Lung (tissue), 12 donors: Measurements from ENCODE around the gene FER. TPM values are rescaled to one million over a fixed set of nuclear protein-coding genes. Genes with fewer than 3 reads are reported as not detected.
"Not testable (repeated sequence)": the region's sequence is repeated elsewhere in the genome, so short reads cannot be mapped to it uniquely, and the experiment has no call there.

Experiments
- ATAC-seq: fragments of 200-7000 bp; cut with Tn5 transposase; one replicate; pipeline ENCODE4 v1.9.1; 2020; ENCODE audit warnings: moderate number of reproducible peaks; ENCODE audit not compliant: insufficient read depth, low FRiP score
- DNase-seq, 3 donors: peaks; one replicate each; pipeline ENCODE4 v3.0.0-alpha.2; 2013 to 2017
- H3K27ac ChIP-seq, 2 donors: one replicate each; pipeline ENCODE4 v1.5.1; 2013; ENCODE audit warnings: mild to moderate bottlenecking in 2 of 2, moderate library complexity in 2 of 2, control low read depth in 1 of 2, inconsistent platforms in 1 of 2, low read depth in 1 of 2, low read length in 1 of 2
- H3K27me3 ChIP-seq, 3 donors: one replicate each; pipeline ENCODE4 v1.5.1; 2013; ENCODE audit warnings: low read length in 2 of 3; ENCODE audit not compliant: control insufficient read depth in 3 of 3, insufficient read depth in 3 of 3
- H3K36me3 ChIP-seq, 4 donors: one replicate each; pipeline ENCODE4 v1.5.1; 2013; ENCODE audit warnings: low read length in 4 of 4, mild to moderate bottlenecking in 1 of 4, moderate library complexity in 1 of 4; ENCODE audit not compliant: control insufficient read depth in 4 of 4, insufficient read depth in 4 of 4
- H3K4me1 ChIP-seq, 5 donors: one replicate each; pipeline ENCODE4 v1.5.1; 2013; ENCODE audit warnings: low read length in 5 of 5, mild to moderate bottlenecking in 2 of 5, moderate library complexity in 1 of 5; ENCODE audit not compliant: control insufficient read depth in 5 of 5, insufficient read depth in 5 of 5
- H3K4me3 ChIP-seq: one replicate; pipeline ENCODE4 v1.5.1; 2013; ENCODE audit warnings: mild to moderate bottlenecking, control low read depth, moderate library complexity
- H3K9ac ChIP-seq, 2 donors: one replicate each; pipeline ENCODE4 v1.5.1; 2013; ENCODE audit warnings: low read length in 2 of 2, control low read depth in 1 of 2; ENCODE audit not compliant: insufficient read depth in 1 of 2
- H3K9me3 ChIP-seq, 4 donors: one replicate each; pipeline ENCODE4 v1.5.1; 2013; ENCODE audit warnings: low read length in 3 of 4, mild to moderate bottlenecking in 1 of 4, moderate library complexity in 1 of 4; ENCODE audit not compliant: control insufficient read depth in 4 of 4, insufficient read depth in 3 of 4
- CTCF ChIP-seq: IDR thresholded peaks from 2 replicates; pipeline ENCODE4 v1.5.1; 2012; ENCODE audit warnings: mild to moderate bottlenecking; ENCODE audit errors: control extremely low read depth, extremely low read depth
- WGBS, 2 donors: extraction: QIAGEN DNeasy Blood & Tissue Kit; methylation state at CpG; one replicate each; pipeline ENCODE4 v1.1.7; 2013; 5-methylcytosine and 5-hydroxymethylcytosine counted together
- polyA plus RNA-seq, 2 donors: library from polyadenylated mRNA; stranded (reverse); fragments of 200-250 nt; gene quantifications; one replicate each; pipeline ENCODE4 v1.2.1, GENCODE V29; 2013
- total RNA-seq, 2 donors: library from RNA; depleted of rRNA in 1 of 2; stranded (reverse); fragments of >200 nt in 1 of 2; gene quantifications; one replicate each; pipeline ENCODE4 v1.2.1, GENCODE V29; 2014 to 2021
- donor health status: control.
- donor health status: control.
- donor health status: Bipolar disorder and iron deficiency.
- donor health status: healthy.
- donor health status: DM: yes; HTN: yes; CAD: no.

FER gene
- total and polyA plus RNA-seq, 4 donors, result 2.6 to 88.6 (median 12.2) TPM

- Histone ChIP-seq H3K36me3 (peaks cover 0 to 9% (median 0%) of the 10 kb centered on the region in 4 donors), H3K9ac (no peak overlapping the region), H3K27ac (no peak overlapping the region), H3K27me3 (no peaks in the 10 kb centered on the region), H3K4me3 (no peak overlapping the region), H3K9me3 (peaks cover 0 to 7% (median 3%) of the 10 kb centered on the region in 4 donors), H3K4me1 (peaks cover 0 to 5% (median 0%) of the 10 kb centered on the region in 5 donors)
- ATAC-seq, result no peak
- 91 to 96% methylated on average over 3 of the region's 3 CpGs for WGBS, 2 donors
- DNase-seq, result no peak
- no peak for TF ChIP-seq CTCF
Measured at GRCh38 chr5:108763222-108763916, 15.7 kb downstream of the FER start.

DNA sequence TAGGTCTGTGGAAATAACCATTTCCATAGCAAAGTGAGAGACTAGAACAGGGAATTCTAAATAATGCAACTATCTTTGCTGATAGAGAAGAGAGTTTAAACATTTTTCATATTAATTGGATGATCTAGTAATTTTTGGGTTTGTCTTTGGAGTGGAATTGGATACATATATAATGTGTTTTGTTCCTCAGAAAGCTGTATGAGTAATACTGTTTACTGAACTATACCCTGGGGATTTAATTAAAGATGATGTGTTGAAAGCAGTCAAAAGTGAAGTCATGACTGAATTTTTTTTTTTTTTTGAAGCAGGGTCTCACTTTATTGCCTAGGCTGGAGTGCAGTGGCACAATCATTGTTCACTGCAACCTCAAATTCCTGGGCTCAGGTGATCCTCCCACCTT is 17.9 kb downstream of the FER start:
- ATAC-seq (no peak), DNase-seq (no peak)
- no peak overlapping the region for H3K4me3 ChIP-seq
- H3K27me3 ChIP-seq, result no peaks in the 10 kb centered on the region
- H3K36me3 ChIP-seq, result peaks cover 0 to 2% (median 0%) of the 10 kb centered on the region in 4 donors
- H3K27ac ChIP-seq, result no peak overlapping the region
- peaks cover 0 to 5% (median 0%) of the 10 kb centered on the region in 5 donors for H3K4me1 ChIP-seq
- TF ChIP-seq CTCF, result no peak
- H3K9ac ChIP-seq, result no peak overlapping the region
- H3K9me3 ChIP-seq, result no peaks in the 10 kb centered on the region

GRCh38 chr5:108766916-108767315 is 19.2 kb downstream of the FER start:
- H3K9ac ChIP-seq, H3K9me3 ChIP-seq, H3K27ac ChIP-seq, DNase-seq, H3K4me1 ChIP-seq, H3K27me3 ChIP-seq, H3K36me3 ChIP-seq, ATAC-seq, H3K4me3 ChIP-seq: not testable (repeated sequence)
- WGBS, 2 donors, result 90% methylated on average over 5 of the region's 5 CpGs

DNA sequence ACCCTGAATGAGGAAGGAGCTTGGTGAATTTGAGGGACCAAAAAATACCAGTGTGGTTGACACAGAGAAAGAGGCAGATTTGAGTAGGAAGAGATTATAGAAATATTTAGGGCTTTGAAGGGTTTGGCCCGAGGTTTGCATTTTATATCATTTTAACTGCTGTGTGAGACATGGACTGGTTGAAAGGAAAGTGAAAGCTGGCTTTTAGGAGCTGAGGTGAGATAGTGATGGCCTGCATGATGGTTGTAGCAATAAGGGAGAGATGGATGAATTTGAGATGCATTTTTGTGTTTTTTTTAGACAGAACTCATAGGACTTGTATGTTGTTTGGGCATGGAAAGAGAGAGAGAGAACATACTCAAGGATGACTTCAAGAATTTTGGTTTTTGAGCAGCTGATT is 21.7 kb downstream of the FER start:
- Histone ChIP-seq H3K9ac (no peak overlapping the region), H3K36me3 (peaks cover 0 to 7% (median 3%) of the 10 kb centered on the region in 4 donors), H3K9me3 (peaks cover 0 to 3% (median 0%) of the 10 kb centered on the region in 4 donors), H3K27ac (no peak overlapping the region), H3K4me3 (no peak overlapping the region), H3K4me1 (peaks cover 0 to 3% (median 2%) of the 10 kb centered on the region in 5 donors), H3K27me3 (no peaks in the 10 kb centered on the region)
- WGBS, 2 donors, result 50 to 81% methylated on average over 1 of the region's 1 CpG
- DNase-seq (no peak), ATAC-seq (no peak)
- TF ChIP-seq CTCF, result no peak
